ENCODE data around the gene NADSYN1.

Gene NADSYN1

GRCh38 chr11:71501071-71501985 is 48.3 kb downstream of the NADSYN1 start:
- Histone ChIP-seq H3K27ac (ENCODE audit: low read depth, low read length) (no peak overlapping the region), H3K9ac (ENCODE audit: low read length) (no peak overlapping the region), H3K4me1 (ENCODE audit: insufficient read depth, low read length) (no peaks in the 10 kb centered on the region), H3K27me3 (ENCODE audit: control insufficient read depth in 1 of 2, insufficient read depth in 2 of 2, low read length in 2 of 2) (no peaks in the 10 kb centered on the region), H3K9me3 (ENCODE audit: low read length) (no peaks in the 10 kb centered on the region), H3K4me3 (ENCODE audit: low read depth in 1 of 2, low read length in 2 of 2) (no peak overlapping the region), H3K36me3 (ENCODE audit: insufficient read depth, low read length) (peaks cover 48% of the 10 kb centered on the region)

GRCh38 chr11:71502026-71502425 is 49.0 kb downstream of the NADSYN1 start:
- Histone ChIP-seq H3K27me3 (ENCODE audit: control insufficient read depth in 1 of 2, insufficient read depth in 2 of 2, low read length in 2 of 2) (no peaks in the 10 kb centered on the region), H3K4me3 (ENCODE audit: low read depth in 1 of 2, low read length in 2 of 2) (no peak overlapping the region), H3K9ac (ENCODE audit: low read length) (no peak overlapping the region), H3K4me1 (ENCODE audit: insufficient read depth, low read length) (no peaks in the 10 kb centered on the region), H3K9me3 (ENCODE audit: low read length) (no peaks in the 10 kb centered on the region), H3K27ac (ENCODE audit: low read depth, low read length) (no peak overlapping the region), H3K36me3 (ENCODE audit: insufficient read depth, low read length) (peaks cover 41% of the 10 kb centered on the region)

GRCh38 chr11:71502871-71503435 is 50.0 kb downstream of the NADSYN1 start:
- Histone ChIP-seq H3K9me3 (ENCODE audit: low read length) (no peaks in the 10 kb centered on the region), H3K27ac (ENCODE audit: low read depth, low read length) (no peak overlapping the region), H3K36me3 (ENCODE audit: insufficient read depth, low read length) (peaks cover 33% of the 10 kb centered on the region), H3K9ac (ENCODE audit: low read length) (no peak overlapping the region), H3K4me3 (ENCODE audit: low read depth in 1 of 2, low read length in 2 of 2) (no peak overlapping the region), H3K27me3 (ENCODE audit: control insufficient read depth in 1 of 2, insufficient read depth in 2 of 2, low read length in 2 of 2) (no peaks in the 10 kb centered on the region), H3K4me1 (ENCODE audit: insufficient read depth, low read length) (no peaks in the 10 kb centered on the region)

- H3K4me3 ChIP-seq (ENCODE audit: low read depth in 1 of 2, low read length in 2 of 2), result no peak overlapping the region
- H3K9ac ChIP-seq (ENCODE audit: low read length), result no peak overlapping the region
- no peaks in the 10 kb centered on the region for H3K9me3 ChIP-seq (ENCODE audit: low read length)
- peaks cover 26% of the 10 kb centered on the region for H3K36me3 ChIP-seq (ENCODE audit: insufficient read depth, low read length)
- no peak overlapping the region for H3K27ac ChIP-seq (ENCODE audit: low read depth, low read length)
- no peaks in the 10 kb centered on the region for H3K27me3 ChIP-seq (ENCODE audit: control insufficient read depth in 1 of 2, insufficient read depth in 2 of 2, low read length in 2 of 2)
- H3K4me1 ChIP-seq (ENCODE audit: insufficient read depth, low read length), result no peaks in the 10 kb centered on the region
Observed at GRCh38 chr11:71504531-71504930, 51.5 kb downstream of the NADSYN1 start.

GRCh38 chr11:71505001-71505400 is 52.0 kb downstream of the NADSYN1 start:
- Histone ChIP-seq H3K9ac (ENCODE audit: low read length) (no peak overlapping the region), H3K27me3 (ENCODE audit: control insufficient read depth in 1 of 2, insufficient read depth in 2 of 2, low read length in 2 of 2) (no peaks in the 10 kb centered on the region), H3K27ac (ENCODE audit: low read depth, low read length) (no peak overlapping the region), H3K9me3 (ENCODE audit: low read length) (no peaks in the 10 kb centered on the region), H3K4me3 (ENCODE audit: low read depth in 1 of 2, low read length in 2 of 2) (no peak overlapping the region), H3K36me3 (ENCODE audit: insufficient read depth, low read length) (peaks cover 26% of the 10 kb centered on the region), H3K4me1 (ENCODE audit: insufficient read depth, low read length) (no peaks in the 10 kb centered on the region)

- Histone ChIP-seq H3K36me3 (ENCODE audit: insufficient read depth, low read length) (peaks cover 18% of the 10 kb centered on the region), H3K27me3 (ENCODE audit: control insufficient read depth in 1 of 2, insufficient read depth in 2 of 2, low read length in 2 of 2) (no peaks in the 10 kb centered on the region), H3K4me3 (ENCODE audit: low read depth in 1 of 2, low read length in 2 of 2) (no peak overlapping the region), H3K9me3 (ENCODE audit: low read length) (peaks cover 6% of the 10 kb centered on the region), H3K9ac (ENCODE audit: low read length) (no peak overlapping the region), H3K4me1 (ENCODE audit: insufficient read depth, low read length) (no peaks in the 10 kb centered on the region), H3K27ac (ENCODE audit: low read depth, low read length) (no peak overlapping the region)
Observed at GRCh38 chr11:71505781-71506180, 52.8 kb downstream of the NADSYN1 start.

- Histone ChIP-seq H3K27ac (ENCODE audit: low read depth, low read length) (no peak overlapping the region), H3K4me3 (ENCODE audit: low read depth in 1 of 2, low read length in 2 of 2) (no peak overlapping the region), H3K27me3 (ENCODE audit: control insufficient read depth in 1 of 2, insufficient read depth in 2 of 2, low read length in 2 of 2) (no peaks in the 10 kb centered on the region), H3K9me3 (ENCODE audit: low read length) (peaks cover 6% of the 10 kb centered on the region), H3K9ac (ENCODE audit: low read length) (no peak overlapping the region), H3K36me3 (ENCODE audit: insufficient read depth, low read length) (peaks cover 6% of the 10 kb centered on the region), H3K4me1 (ENCODE audit: insufficient read depth, low read length) (no peaks in the 10 kb centered on the region)
Observed at GRCh38 chr11:71507102-71507501, 54.1 kb downstream of the NADSYN1 start.

- no peak overlapping the region for H3K27ac ChIP-seq (ENCODE audit: low read depth, low read length)
- no peak overlapping the region for H3K9ac ChIP-seq (ENCODE audit: low read length)
- no peaks in the 10 kb centered on the region for H3K27me3 ChIP-seq (ENCODE audit: control insufficient read depth in 1 of 2, insufficient read depth in 2 of 2, low read length in 2 of 2)
- H3K36me3 ChIP-seq (ENCODE audit: insufficient read depth, low read length), result no peaks in the 10 kb centered on the region
- no peaks in the 10 kb centered on the region for H3K9me3 ChIP-seq (ENCODE audit: low read length)
- H3K4me1 ChIP-seq (ENCODE audit: insufficient read depth, low read length), result no peaks in the 10 kb centered on the region
- no peak overlapping the region for H3K4me3 ChIP-seq (ENCODE audit: low read depth in 1 of 2, low read length in 2 of 2)
Observed at GRCh38 chr11:71518506-71519471, 65.8 kb downstream of the NADSYN1 start.

- no peak overlapping the region for H3K9ac ChIP-seq (ENCODE audit: low read length)
- no peak overlapping the region for H3K27ac ChIP-seq (ENCODE audit: low read depth, low read length)
- H3K4me3 ChIP-seq (ENCODE audit: low read depth in 1 of 2, low read length in 2 of 2), result no peak overlapping the region
- no peaks in the 10 kb centered on the region for H3K36me3 ChIP-seq (ENCODE audit: insufficient read depth, low read length)
- H3K4me1 ChIP-seq (ENCODE audit: insufficient read depth, low read length), result no peaks in the 10 kb centered on the region
- H3K27me3 ChIP-seq (ENCODE audit: control insufficient read depth in 1 of 2, insufficient read depth in 2 of 2, low read length in 2 of 2), result no peaks in the 10 kb centered on the region
- no peaks in the 10 kb centered on the region for H3K9me3 ChIP-seq (ENCODE audit: low read length)
Observed at GRCh38 chr11:71519546-71519945, 66.5 kb downstream of the NADSYN1 start.

- Histone ChIP-seq H3K36me3 (ENCODE audit: insufficient read depth, low read length) (no peaks in the 10 kb centered on the region), H3K9me3 (ENCODE audit: low read length) (no peaks in the 10 kb centered on the region), H3K27me3 (ENCODE audit: control insufficient read depth in 1 of 2, insufficient read depth in 2 of 2, low read length in 2 of 2) (no peaks in the 10 kb centered on the region), H3K4me3 (ENCODE audit: low read depth in 1 of 2, low read length in 2 of 2) (no peak overlapping the region), H3K9ac (ENCODE audit: low read length) (no peak overlapping the region), H3K4me1 (ENCODE audit: insufficient read depth, low read length) (no peaks in the 10 kb centered on the region), H3K27ac (ENCODE audit: low read depth, low read length) (no peak overlapping the region)
Observed at GRCh38 chr11:71525188-71525937, 72.4 kb downstream of the NADSYN1 start.
